Measurements from ENCODE around the gene UBE3D.

DNA sequence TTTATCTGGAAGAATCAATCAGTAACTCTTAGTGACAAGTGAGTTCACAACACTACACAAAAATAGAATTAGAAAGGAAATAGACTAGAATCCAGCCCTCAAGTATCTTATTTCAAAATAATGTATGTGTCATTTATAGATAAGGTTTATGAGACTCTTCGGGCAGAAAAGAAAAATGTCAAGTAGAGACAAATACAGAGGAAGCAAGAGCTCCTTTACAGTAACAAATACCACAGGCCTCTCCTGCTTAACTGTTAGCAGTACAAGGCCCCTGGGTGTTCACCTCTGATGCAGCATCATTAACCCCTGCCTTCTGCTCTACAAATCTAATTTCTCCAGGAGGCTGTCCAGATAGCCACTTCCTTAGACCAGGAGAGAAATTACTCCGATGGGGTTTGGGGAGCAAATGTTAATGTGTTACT, 76.7 kb downstream of the UBE3D start:
- TF ChIP-seq, protein P1, sequence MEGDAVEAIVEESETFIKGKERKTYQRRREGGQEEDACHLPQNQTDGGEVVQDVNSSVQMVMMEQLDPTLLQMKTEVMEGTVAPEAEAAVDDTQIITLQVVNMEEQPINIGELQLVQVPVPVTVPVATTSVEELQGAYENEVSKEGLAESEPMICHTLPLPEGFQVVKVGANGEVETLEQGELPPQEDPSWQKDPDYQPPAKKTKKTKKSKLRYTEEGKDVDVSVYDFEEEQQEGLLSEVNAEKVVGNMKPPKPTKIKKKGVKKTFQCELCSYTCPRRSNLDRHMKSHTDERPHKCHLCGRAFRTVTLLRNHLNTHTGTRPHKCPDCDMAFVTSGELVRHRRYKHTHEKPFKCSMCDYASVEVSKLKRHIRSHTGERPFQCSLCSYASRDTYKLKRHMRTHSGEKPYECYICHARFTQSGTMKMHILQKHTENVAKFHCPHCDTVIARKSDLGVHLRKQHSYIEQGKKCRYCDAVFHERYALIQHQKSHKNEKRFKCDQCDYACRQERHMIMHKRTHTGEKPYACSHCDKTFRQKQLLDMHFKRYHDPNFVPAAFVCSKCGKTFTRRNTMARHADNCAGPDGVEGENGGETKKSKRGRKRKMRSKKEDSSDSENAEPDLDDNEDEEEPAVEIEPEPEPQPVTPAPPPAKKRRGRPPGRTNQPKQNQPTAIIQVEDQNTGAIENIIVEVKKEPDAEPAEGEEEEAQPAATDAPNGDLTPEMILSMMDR (IDR thresholded peaks at IDR 0.05; ENCODE audit: insufficient read depth, low read length, poor library complexity, severe bottlenecking): no peak
- TF ChIP-seq EZH2phosphoT487 (conservative IDR thresholded peaks at IDR 0.05; ENCODE audit: low read length): no peak
